Measurements from ENCODE around the gene MAGI2. TPM values are rescaled to one million over a fixed set of nuclear protein-coding genes. Genes with fewer than 3 reads are reported as not detected.

The MAGI2 gene
- total RNA-seq, 2 experiments from 2014 or later: 0.03 to 0.17 TPM

GRCh38 chr7:78355834-78356233, 1097.6 kb downstream of the MAGI2 start:
- no TSS peak for BruUV-seq (replicated peaks)
- H4K20me1 ChIP-seq (ENCODE audit: insufficient read depth, low read length): no peaks in the 10 kb centered on the region
- no peak overlapping the region for H3K27ac ChIP-seq (ENCODE audit: low read depth, low read length, poor library complexity, severe bottlenecking)
- no peaks in the 10 kb centered on the region for H3K4me1 ChIP-seq (ENCODE audit: insufficient read depth, low read length, poor library complexity, severe bottlenecking)
- H3K9me2 ChIP-seq (ENCODE audit: insufficient read depth, low read length): 0 out of 2 replicates have a peak, but pooled peaks cover 3% of the 10 kb centered on the region
- ChIA-PET POLR2A (no interaction called here), CTCF (ENCODE audit: unreplicated experiment) (no interaction called here)
- DNase-seq (ENCODE audit: low spot score): no peak
- no peaks in the 10 kb centered on the region for H3K79me2 ChIP-seq (ENCODE audit: insufficient read depth, low read depth, low read length)
- no peaks in the 10 kb centered on the region for H3K9me3 ChIP-seq (ENCODE audit: low read length)
- no peak overlapping the region for H2AFZ ChIP-seq (ENCODE audit: low read length)
- no peaks in the 10 kb centered on the region for H3K36me3 ChIP-seq (ENCODE audit: insufficient read depth, low read length)
- no peak overlapping the region for H3K4me3 ChIP-seq (ENCODE audit: low read depth, low read length, poor library complexity, severe bottlenecking)
- H3K4me2 ChIP-seq (ENCODE audit: low read length): no peak overlapping the region
- intact Hi-C loops (cut with micrococcal nuclease; ENCODE audit: unreplicated experiment): no loop called here
- TF ChIP-seq EZH2phosphoT487 (IDR thresholded peaks at IDR 0.05; ENCODE audit: borderline replicate concordance, low read depth, low read length): no peak
- TF ChIP-seq CTCF (conservative IDR thresholded peaks at IDR 0.05; ENCODE audit: low read length): no peak

GRCh38 chr7:78350926-78351325, 1102.5 kb downstream of the MAGI2 start:
- Histone ChIP-seq H3K4me1 (ENCODE audit: insufficient read depth, low read length, poor library complexity, severe bottlenecking) (no peaks in the 10 kb centered on the region), H2AFZ (ENCODE audit: low read length) (no peak overlapping the region), H3K27ac (ENCODE audit: low read depth, low read length, poor library complexity, severe bottlenecking) (no peak overlapping the region), H3K4me3 (ENCODE audit: low read depth, low read length, poor library complexity, severe bottlenecking) (no peak overlapping the region), H3K9me3 (ENCODE audit: low read length) (no peaks in the 10 kb centered on the region), H3K4me2 (ENCODE audit: low read length) (no peak overlapping the region), H4K20me1 (ENCODE audit: insufficient read depth, low read length) (no peaks in the 10 kb centered on the region), H3K36me3 (ENCODE audit: insufficient read depth, low read length) (no peaks in the 10 kb centered on the region), H3K79me2 (ENCODE audit: insufficient read depth, low read depth, low read length) (no peaks in the 10 kb centered on the region), H3K9me2 (ENCODE audit: insufficient read depth, low read length) (no peaks in the 10 kb centered on the region)
- ChIA-PET POLR2A (no interaction called here), CTCF (ENCODE audit: unreplicated experiment) (no interaction called here)
- TF ChIP-seq CTCF (conservative IDR thresholded peaks at IDR 0.05; ENCODE audit: low read length) (no peak), EZH2phosphoT487 (IDR thresholded peaks at IDR 0.05; ENCODE audit: borderline replicate concordance, low read depth, low read length) (no peak)
- no peak for DNase-seq (ENCODE audit: low spot score)
- BruUV-seq (replicated peaks): no TSS peak
- intact Hi-C loops (cut with micrococcal nuclease; ENCODE audit: unreplicated experiment): no loop called here

GRCh38 chr7:78350391-78350790, 1103.1 kb downstream of the MAGI2 start:
- H4K20me1 ChIP-seq (ENCODE audit: insufficient read depth, low read length): no peaks in the 10 kb centered on the region
- BruUV-seq (replicated peaks): no TSS peak
- intact Hi-C loops (cut with micrococcal nuclease; ENCODE audit: unreplicated experiment): no loop called here
- H3K4me1 ChIP-seq (ENCODE audit: insufficient read depth, low read length, poor library complexity, severe bottlenecking): no peaks in the 10 kb centered on the region
- ChIA-PET POLR2A (interaction anchor here (0.7 kb wide), 1 partner anchor 13 kb away, joined by 4 read pairs; no protein-coding TSS in a partner anchor), CTCF (ENCODE audit: unreplicated experiment) (no interaction called here)
- H3K4me2 ChIP-seq (ENCODE audit: low read length): no peak overlapping the region
- H3K79me2 ChIP-seq (ENCODE audit: insufficient read depth, low read depth, low read length): no peaks in the 10 kb centered on the region
- H3K36me3 ChIP-seq (ENCODE audit: insufficient read depth, low read length): no peaks in the 10 kb centered on the region
- H3K27ac ChIP-seq (ENCODE audit: low read depth, low read length, poor library complexity, severe bottlenecking): no peak overlapping the region
- H3K9me2 ChIP-seq (ENCODE audit: insufficient read depth, low read length): no peaks in the 10 kb centered on the region
- H3K9me3 ChIP-seq (ENCODE audit: low read length): no peaks in the 10 kb centered on the region
- no peak overlapping the region for H2AFZ ChIP-seq (ENCODE audit: low read length)
- H3K4me3 ChIP-seq (ENCODE audit: low read depth, low read length, poor library complexity, severe bottlenecking): no peak overlapping the region
- DNase-seq (ENCODE audit: low spot score): no peak
- TF ChIP-seq EZH2phosphoT487 (IDR thresholded peaks at IDR 0.05; ENCODE audit: borderline replicate concordance, low read depth, low read length) (no peak), CTCF (conservative IDR thresholded peaks at IDR 0.05; ENCODE audit: low read length) (no peak)
